NCI-H226 (cell line): Measurements from ENCODE around the gene THSD4.
"Not testable (repeated sequence)": the region's sequence is repeated elsewhere in the genome, so short reads cannot be mapped to it uniquely, and the experiment has no call there.

Experiments
- DNase-seq: peaks from one replicate; pipeline ENCODE4 v3.0.0-alpha.2; 2015

Gene THSD4

DNA sequence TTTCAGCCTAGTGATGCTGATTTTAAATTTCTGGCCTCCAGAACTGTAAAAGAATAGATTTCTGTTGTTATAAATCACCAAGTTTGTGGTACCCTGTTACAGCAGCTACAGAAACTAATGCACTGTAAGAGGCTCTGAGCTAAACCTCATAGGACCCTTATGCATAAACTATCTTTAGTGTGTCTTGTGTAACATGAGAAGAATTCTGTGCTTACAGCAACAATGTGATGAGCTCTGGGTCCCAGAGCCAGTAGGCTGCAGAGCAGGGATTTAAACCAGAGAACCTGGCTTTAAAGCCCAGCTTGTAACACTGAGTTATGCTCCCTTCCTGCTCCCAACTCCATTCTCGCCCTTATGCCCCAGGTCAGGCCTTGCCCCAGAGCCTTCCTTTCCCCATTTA, 113.1 kb downstream of the THSD4 start:
- no peak for DNase-seq

DNA sequence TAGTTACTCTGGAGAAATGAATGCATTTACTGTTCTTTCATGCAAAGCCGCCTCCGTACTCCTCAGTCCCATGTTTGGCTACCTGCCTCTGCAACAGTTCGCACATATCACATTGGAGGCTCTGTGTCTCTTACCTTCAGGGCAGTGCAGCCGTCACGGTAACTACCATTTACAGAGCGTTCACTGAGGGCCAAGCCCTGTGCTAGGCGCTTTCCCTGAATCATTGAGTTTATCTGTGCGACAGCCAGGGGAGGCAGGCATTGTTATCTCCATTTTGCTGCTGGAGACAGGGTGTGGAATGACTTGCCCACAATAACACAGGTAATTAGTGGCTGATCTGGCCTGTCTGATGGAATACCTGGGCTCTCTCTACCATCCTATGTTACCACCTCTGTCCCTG, 115.0 kb downstream of the THSD4 start:
- DNase-seq, result no peak

DNA sequence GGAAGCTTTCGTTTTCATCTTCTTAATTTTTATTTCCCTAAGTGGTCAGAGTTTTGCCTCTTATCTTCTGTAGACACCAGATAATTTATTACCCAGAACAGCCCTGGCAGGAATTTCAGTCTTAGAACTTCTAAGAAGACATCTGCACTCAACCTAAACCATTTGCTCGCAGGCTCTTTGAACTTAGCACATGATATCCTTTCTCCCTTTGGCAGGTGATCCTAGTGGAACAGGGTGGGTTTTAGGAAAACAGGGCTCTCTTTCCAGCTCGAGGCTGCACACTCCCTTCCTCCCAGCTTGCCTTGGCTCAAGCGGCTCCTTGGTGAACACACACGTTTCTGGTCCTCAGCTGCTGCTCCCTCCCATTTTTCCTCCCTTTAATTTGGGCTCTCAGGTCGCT, 116.5 kb downstream of the THSD4 start:
- no peak for DNase-seq

DNA sequence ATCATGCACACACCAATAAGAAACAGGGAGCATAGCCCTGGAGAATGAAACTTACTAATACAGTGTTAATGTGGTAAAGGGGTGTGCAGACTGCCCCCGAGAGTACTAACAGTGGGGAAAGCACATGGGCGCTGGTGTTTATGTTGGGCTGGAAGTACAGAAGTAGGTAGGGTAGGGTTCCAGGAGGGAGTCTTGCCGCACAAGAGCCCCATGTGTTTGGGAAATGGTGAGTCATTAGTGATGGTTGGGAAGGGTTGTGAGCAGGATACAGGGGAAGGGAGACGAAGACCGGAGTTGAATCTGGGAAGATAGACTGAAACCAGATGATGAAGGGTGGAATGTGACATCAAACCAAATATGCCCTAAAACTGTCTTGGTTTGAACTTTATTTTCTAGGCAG, 117.1 kb downstream of the THSD4 start:
- DNase-seq, result no peak

DNA sequence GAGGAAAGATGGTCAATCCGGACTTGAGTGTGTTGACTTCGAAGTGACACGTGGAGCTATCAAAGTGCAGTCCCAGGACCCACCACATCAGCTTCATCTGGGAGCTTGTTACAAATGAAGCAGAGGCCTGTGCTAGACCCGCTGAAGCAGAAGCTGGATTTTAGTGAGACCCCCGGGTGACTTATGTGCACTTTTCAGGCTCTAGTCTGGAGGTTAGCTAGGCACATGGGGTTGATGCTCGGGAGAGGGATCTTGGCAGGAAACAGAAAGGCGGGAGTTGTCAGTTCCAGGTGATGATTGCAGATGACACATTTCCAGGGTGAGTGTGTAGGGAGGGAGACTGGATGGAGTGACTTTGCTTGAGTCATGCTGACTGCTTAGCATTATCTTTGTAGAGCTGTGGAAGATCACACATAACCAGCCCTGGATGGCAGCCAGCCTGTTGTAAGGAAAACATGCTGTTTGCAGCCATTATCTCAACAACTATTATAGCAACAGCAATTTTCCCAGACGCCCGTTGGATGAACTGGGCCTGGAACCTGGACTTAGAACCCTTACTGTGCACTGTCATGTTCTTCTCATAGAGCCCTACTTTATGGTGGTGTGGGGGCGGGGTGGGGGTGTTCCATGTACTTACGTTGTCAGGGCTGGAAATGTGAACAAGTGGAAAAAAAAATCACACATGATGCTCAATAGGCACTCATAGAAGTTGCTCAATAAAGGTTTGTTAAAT, 122.4 kb downstream of the THSD4 start:
- DNase-seq, result peak; percentile 99

DNA sequence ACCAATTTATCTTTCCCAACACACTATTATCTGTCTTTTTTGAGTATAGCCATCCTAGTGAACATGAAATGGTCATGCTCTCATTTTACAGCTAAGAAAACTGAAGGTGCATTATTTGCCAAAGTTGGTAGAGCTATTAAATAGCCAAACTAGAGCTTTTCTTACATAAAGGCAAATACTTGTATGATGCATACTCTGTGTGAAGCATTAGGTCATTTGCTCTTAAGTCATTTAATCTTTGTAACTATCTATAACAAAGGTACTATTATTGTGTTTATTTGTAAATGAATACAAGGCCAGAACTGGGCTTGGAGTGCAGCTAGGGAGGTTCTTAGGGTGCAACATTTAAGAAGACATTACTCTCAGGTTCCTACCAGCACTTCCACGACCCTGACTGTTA, 123.7 kb downstream of the THSD4 start:
- DNase-seq, result no peak

DNA sequence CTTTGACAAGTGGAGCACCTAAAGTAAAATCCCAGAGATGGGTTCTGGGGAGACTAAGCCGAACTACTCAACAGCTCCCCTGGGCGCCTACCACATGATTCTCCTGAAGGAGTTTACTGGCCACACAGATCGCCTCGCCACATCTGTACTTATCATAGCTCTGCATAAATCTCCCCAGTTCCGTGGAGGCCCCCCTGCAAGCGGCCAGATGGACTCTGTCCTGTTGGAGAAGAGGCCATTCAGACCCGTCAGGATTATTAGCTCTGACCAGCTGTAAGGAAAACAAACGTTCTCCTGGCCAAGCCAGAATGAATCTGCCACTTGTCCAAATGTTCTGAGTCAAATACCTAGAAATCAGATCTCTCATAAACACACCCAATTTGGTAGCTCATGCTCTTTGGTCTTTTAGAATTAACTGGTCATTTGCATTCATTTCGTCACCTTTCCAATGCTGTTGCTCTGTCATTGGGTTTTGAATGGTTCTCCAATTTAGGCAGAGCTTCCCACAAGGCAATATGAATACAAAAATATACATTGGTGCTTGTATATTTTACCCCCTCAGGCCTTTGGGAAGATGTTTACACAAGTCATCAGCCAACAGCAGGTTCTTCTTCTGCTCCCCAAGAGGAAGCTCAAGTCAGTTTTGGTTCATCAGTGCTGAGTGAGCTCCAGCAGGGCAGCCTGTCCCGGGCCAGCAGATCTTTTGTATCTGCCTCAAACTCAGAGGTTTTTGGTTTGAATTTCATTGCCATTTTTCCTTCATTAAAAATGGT, 124.5 kb downstream of the THSD4 start:
- no peak for DNase-seq

DNA sequence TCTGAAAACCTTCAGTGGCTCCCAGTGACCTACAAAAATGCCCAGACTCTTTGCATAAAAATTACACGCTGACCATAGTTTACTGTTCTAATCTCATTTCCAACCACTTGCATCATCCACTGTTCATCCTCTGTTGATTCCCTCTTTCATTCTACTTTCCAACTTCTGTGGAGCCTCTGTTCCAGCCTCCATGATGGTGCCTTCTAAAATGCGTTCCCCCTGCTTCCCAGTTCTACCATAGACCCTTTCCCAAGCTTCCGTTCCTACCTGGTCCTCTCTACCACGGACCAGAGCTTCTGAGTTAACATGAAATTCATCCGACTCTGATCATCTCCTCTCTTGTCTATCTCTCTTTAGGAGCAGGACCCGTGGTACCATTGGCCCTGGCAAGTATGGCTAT, 127.0 kb downstream of the THSD4 start:
- DNase-seq, result no peak

DNA sequence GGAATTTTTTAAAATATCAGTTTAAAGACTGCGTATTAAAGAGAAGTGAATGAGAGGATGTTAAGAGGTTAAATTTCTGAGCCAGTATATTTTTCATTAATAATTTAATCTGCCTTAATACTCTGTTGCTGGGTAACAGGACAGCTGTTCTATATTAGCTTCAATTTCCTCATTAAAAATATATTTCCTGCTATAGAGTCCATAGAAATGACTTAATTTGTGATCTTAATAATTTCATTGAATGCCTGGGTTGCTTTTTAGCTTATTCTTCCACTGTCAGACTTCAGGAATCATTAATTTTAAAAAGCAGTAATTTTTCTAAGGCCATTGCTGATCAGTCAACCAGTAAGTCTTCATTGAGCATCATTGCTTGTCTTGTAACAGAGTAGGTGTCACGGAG, 129.0 kb downstream of the THSD4 start:
- no peak for DNase-seq

DNA sequence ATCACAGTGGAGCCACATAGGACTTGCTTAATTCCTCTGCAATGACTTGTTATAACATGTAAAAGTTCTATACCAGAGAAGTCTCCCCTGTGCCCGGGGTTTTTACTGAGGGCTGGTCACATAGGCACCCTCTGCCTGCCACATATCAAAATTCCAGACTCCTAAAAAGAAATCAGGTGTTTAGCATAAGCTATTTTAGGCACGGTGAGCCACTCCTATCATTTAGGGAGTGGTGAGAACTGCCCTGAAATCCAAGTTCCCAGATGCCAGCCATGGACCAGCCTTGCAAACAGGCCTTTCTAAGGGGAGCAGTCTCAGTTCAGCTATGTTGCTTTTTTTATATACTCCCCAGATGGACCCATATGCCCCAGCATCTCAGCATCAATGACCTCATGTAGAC, 130.3 kb downstream of the THSD4 start:
- DNase-seq, result no peak

DNA sequence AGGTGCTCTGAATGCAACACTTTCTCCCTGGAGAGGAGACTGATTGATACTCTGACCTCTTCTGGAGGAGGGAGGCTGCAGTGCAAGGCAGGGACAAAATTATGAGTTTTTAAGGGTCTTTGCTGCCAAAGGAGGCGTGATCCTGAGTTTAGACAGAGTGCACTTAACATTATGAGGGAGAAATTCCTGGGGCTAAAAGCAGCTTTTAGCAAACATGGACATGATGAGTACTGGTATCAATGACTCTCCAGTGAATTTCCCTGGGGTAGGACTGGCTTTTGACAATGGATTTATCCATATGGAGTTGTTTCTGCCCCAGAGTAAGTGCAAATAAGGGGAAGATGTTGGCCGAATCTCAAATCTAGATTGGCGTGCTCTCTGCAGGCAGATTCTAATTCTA, 133.1 kb downstream of the THSD4 start:
- DNase-seq, result no peak

DNA sequence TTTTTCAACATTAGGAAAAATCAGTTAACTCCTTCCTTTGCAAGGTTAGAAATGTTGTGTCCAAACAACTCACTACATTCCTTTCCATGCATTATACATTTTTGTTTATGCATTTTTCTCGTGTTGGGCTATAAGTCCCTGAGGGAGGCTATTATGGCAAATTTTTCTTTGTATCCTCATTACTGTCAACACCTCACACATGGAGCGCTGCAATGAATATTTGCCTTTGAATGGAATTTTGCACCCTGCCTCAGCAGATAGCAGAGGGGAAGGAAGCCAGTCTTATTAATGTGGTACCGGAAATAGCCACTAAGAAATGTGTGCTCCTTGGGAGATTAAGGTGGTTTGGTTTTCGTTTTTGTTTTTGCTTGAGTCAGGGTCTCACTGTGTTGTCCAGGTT, 134.7 kb downstream of the THSD4 start:
- no peak for DNase-seq

DNA sequence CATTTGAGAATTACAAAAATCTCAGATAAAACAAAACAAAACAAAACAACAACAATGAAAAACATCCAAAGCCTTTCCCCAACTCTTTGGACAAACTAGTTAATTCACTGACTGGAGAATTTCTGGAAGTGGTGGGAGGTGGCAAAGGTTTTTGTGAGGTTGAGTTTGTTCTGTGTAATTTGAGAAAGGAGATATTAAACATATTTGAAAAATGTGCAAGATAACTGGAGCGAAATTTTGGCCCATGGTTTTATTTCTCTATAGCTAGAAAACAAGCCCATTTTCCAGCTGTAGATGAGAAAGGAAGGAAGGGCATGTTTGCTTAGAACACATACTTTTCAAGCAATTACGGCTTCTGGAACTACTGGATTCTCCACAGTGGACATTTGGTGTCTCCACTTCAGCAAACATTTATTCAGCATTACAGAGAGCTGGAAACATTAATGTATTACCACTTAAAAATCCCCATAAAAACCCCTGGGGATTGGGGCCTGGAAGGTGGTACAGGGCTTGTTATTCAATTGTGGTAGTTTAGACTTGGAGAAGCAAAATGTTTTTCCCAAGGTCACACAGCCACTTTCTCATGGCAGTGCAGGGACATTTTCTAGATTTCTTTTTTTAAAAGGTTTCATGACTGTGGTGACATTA, 135.8 kb downstream of the THSD4 start:
- no peak for DNase-seq

DNA sequence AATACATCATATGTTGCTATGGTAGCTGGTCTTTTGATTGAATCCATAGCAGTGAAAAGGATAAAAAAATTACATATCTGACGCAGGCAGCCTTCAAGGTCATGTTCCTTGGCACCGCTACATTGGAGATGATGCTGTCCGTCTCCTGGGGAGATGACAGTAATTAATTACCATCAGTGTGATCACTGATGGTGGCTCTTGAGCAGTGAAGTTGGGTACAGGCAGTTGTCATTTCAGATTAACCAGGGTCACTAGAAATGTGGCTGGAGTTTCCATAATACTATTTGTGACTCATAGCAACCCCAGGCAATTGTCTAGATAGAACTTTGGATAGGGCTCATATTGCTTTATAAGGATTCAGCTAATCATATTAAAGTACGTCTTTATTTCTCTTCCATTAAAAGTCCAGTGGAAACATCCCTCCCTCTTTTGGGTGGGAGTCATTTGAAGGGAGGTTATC, 136.3 kb downstream of the THSD4 start:
- DNase-seq, result no peak

DNA sequence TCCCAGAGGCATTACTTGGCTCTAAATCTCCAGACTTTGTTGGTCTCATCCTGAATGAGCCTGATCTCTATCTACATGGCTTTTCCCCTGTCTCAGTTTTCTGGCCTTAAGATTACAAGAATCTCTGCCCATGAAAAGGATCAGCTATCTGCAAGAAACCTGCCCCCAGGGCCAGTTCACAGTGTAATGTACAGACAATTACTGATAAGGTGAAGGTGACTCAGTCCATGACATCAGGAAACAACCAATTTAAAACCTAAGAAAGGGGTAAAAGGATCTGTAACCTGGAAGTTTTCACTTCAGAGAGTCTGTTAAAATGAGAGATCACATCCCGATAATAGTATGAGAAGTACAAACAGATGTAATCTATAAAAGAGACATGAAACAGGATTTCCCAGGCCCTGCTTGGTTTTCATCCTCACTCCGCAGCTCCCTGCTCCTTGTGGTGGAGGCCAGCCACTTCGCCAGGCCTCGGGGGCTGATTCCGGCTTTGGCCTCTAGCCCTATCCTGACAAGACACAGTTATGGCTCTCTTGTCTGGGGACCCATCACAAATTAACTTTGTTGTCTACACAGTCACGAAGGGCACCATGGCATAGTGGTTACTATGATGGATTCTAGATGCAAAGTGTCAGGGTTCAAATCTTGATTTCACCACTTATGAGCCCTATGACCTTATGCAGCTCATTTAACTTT, 136.9 kb downstream of the THSD4 start:
- peak; percentile 93 for DNase-seq

DNA sequence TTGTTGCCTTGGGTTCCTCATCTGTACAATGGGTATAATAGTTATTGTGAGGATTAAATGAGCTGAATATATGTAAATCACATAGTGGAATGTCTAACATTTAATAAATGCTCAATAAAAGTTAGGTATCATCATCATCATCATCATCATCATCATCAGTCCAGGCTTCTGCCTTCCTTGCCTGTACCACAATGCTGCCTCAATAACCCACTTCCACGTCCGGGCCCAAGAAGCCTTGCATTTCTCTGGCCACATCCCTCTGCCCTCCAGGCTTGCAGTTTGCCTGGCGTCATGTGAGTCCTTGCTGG, 137.4 kb downstream of the THSD4 start:
- DNase-seq, result no peak

DNA sequence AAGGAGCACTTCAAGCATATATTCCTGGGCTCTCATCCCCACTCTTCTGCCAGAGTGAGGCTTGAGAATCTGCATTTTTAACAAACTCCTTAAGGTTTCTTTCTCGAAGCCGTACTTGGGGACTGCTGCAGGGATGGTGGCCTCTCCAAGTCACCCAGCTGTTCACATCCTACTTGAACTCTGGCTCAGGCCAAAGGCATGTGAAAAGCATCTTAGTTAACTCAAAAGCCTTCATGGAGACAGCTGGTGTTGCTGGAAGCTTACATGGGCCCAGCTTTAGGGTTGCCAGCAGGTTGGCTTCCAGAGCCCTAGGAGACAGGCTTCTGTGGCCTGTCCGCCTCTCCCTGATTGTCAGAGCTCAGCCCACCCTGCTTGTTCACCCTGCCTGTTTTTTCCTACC, 139.2 kb downstream of the THSD4 start:
- no peak for DNase-seq

DNA sequence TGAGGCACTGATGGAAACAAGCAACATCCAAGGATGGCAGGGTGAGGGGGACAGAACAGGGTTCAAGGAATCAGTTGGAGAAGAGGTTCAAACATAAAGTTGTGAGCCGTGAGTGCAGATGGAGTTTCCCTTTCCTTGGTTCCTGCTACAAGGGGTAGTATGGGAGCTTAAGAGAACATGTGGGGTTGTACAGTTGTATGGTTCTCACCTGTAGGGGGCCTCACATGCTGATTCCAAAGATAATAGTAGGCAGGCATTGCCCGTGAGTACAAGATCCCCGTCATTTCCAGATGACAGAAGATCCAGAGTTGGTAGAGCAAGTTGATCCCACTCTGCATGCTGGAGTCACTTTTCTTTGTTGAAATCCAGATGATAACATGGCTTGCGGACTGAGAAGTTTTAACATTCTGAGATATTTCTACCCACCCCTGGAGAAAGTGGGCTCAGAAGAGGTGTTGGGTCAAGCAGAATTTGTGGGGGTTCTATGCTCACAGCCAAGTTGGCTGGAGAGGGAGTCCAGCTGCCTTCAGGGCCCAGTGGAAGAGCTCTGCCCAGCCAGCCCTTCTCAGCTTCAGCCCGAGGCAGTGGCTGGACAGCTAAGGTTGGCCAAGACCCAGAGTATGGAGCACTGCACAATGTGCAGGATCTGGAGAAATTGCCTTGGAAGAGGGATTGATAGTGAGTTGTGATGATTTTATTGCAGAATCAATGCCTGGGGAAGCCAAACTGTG, 141.8 kb downstream of the THSD4 start:
- no peak for DNase-seq

DNA sequence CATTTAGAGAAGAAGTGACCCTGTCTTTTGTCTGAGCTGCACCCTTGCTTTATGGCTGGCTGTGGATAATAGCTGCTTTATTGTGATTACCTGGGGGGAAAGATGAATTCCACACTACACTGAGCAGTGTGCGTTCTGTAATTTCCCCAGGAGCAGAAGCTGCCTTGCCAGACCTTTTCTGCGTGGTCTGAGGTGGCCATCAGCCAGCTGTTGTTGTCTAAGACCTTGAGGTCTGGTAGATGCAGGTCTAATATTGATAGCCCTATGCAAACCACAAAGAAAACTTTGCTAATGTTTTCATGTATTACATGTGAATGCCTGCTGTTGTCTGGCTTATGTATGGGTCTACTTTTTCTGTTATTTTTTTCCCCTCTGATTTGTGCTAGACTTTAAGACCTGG, 144.6 kb downstream of the THSD4 start:
- DNase-seq, result no peak

DNA sequence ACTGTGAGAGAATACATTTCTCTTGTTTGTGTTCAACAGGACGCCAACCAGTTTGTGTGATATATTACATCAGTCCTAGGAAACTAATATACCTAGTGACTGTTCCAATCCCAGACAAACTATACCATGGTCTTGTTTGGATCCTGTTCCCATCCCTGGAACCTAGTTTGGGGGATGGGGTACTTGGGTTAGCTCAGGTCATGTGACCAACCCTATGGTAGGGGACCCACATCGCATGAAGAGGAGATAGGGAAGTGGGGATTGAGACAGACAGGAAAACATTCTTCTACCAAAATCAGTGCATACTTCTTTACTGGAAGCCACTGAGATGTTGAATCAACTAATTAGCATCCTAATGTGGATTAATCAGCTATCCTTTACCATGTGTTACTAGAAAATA, 146.1 kb downstream of the THSD4 start:
- DNase-seq, result no peak

DNA sequence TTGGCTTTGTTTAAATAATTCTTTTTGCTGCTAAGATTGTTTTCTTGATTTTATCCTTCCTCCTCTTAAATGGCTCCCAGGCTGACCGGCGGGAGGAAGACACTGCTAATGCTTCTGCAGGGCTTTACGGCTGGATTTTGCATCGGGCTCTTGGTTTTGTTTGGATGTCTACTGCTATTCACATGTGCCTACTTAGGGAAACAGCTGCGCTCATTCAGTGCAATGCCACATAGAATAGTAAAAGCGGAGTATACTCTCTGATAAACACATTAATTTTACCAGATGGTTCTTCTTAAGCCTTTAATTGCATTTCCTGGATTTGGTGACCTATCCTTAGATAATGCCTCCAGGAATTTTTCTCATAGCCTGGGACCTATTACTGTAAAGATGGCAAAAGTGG, 146.6 kb downstream of the THSD4 start:
- DNase-seq, result no peak

DNA sequence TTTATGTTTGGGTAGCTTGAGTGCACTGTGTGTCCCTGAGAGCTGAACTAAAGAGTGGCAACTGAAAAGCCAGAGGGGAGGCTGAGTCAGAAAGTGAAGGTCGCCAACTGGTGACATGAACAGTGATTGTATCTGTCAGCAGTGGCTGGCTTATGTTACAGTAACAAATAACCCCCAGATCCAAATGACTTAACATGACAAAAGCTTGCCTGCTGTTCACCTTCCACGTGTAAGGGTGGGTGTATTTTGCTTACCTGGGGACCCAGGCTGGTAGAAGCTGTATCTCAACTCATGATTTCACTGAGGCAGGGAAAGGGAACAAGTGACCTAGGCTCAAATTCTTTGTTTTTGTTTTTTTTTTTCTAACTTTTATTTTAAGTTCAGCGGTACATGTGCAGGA, 147.3 kb downstream of the THSD4 start:
- no peak for DNase-seq

DNA sequence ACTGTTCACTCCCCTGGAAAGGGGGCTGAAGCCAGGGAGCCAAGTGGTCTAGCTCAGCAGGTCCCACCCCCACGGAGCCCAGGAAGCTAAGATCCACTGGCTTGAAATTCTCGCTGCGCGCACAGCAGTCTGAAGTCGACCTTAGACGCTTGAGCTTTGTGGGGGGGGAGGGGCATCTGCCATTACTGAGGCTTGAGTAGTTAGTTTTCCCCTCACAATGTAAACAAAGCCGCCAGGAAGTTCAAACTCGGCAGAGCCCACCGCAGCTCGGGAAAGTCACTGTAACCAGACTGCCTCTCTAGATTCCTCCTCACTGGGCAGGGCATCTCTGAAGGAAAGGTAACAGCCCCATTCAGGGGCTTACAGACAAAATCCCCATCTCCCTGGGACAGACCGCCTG, 150.3 kb downstream of the THSD4 start:
- DNase-seq, result not testable (repeated sequence)
